OCI-LY1 (cell line): Measurements from ENCODE around the gene BLOC1S6.

ENCODE experiments used
- H2AFZ ChIP-seq: fragments of 200-600 bp; sonication (generic), shearing (Covaris generic); 2 replicates; pipeline ENCODE4 v1.6.0; 2014; ENCODE audit warnings: antibody characterized with exemption, mild to moderate bottlenecking, low read length
- H3F3A ChIP-seq: fragments of 200-600 bp; sonication (generic), shearing (Covaris generic); 2 replicates; pipeline ENCODE4 v1.6.0; 2014; ENCODE audit warnings: mild to moderate bottlenecking, antibody characterized with exemption, low read length, moderate library complexity; ENCODE audit not compliant: insufficient read depth
- H3K27ac ChIP-seq: fragments of 200-600 bp; sonication (generic); 2 replicates; pipeline ENCODE4 v1.5.1; 2014; ENCODE audit warnings: low read length, mixed run types, mild to moderate bottlenecking, low read depth; ENCODE audit not compliant: poor library complexity, severe bottlenecking
- H3K27me3 ChIP-seq: fragments of 200-600 bp; sonication (generic); 2 replicates; pipeline ENCODE4 v1.6.0; 2014; ENCODE audit warnings: antibody characterized with exemption, mild to moderate bottlenecking, low read length, moderate library complexity; ENCODE audit not compliant: insufficient read depth
- H3K36me3 ChIP-seq: fragments of 200-600 bp; sonication (generic); 2 replicates; pipeline ENCODE4 v1.6.1; 2014; ENCODE audit warnings: mild to moderate bottlenecking, antibody characterized with exemption, low read length, moderate library complexity, mixed read lengths; ENCODE audit not compliant: insufficient read depth
- H3K4me1 ChIP-seq: fragments of 200-600 bp; sonication (generic); 2 replicates; pipeline ENCODE4 v1.5.1; 2014; ENCODE audit warnings: mild to moderate bottlenecking, low read length, moderate library complexity; ENCODE audit not compliant: insufficient read depth, severe bottlenecking
- H3K4me2 ChIP-seq: fragments of 200-600 bp; sonication (generic), shearing (Covaris generic); 2 replicates; pipeline ENCODE4 v1.6.1; 2014; ENCODE audit warnings: low read length
- H3K4me3 ChIP-seq: fragments of 200-600 bp; sonication (generic); 2 replicates; pipeline ENCODE4 v1.5.1; 2014; ENCODE audit warnings: low read length, low read depth, mild to moderate bottlenecking, mixed read lengths; ENCODE audit not compliant: poor library complexity, severe bottlenecking
- H3K79me2 ChIP-seq: fragments of 200-600 bp; shearing (Covaris generic); 2 replicates; pipeline ENCODE4 v1.6.1; 2016; ENCODE audit warnings: mixed run types, low read length, mixed read lengths; ENCODE audit not compliant: insufficient read depth
- H3K9ac ChIP-seq: fragments of 200-600 bp; sonication (generic), shearing (Covaris generic); 2 replicates; pipeline ENCODE4 v1.6.1; 2014; ENCODE audit warnings: mild to moderate bottlenecking, low read length, mixed read lengths
- H3K9me2 ChIP-seq: fragments of 200-600 bp; sonication (generic), shearing (Covaris generic); 2 replicates; pipeline ENCODE4 v1.6.1; 2014; ENCODE audit warnings: low read depth, mild to moderate bottlenecking, low read length, mixed read lengths
- H3K9me3 ChIP-seq: fragments of 200-600 bp; shearing (Covaris generic); 2 replicates; pipeline ENCODE4 v1.6.1; 2014; ENCODE audit warnings: low read length, mixed read lengths
- H4K20me1 ChIP-seq: fragments of 200-600 bp; sonication (generic), shearing (Covaris generic); 2 replicates; pipeline ENCODE4 v1.6.0; 2016; ENCODE audit warnings: mild to moderate bottlenecking, low read length; ENCODE audit not compliant: insufficient read depth
- CTCF ChIP-seq: fragments of 200-600 bp; sonication (generic), shearing (Covaris generic); IDR thresholded peaks from 2 replicates; pipeline ENCODE4 v1.5.1; 2017; ENCODE audit warnings: mild to moderate bottlenecking, antibody characterized with exemption, low read length, moderate library complexity, mixed read lengths
- EZH2 ChIP-seq: fragments of 200-600 bp; sonication (generic), shearing (Covaris generic); IDR thresholded peaks from 2 replicates; pipeline ENCODE4 v1.8.0; 2017; ENCODE audit warnings: borderline replicate concordance, mixed run types, mild to moderate bottlenecking, antibody characterized with exemption, low read length, moderate library complexity, mixed read lengths

The BLOC1S6 gene

GRCh38 chr15:45585069-45585791 lies 1.9 kb upstream of the BLOC1S6 start:
- Histone ChIP-seq H3K4me2 (peak overlapping the region; percentile 90), H3K4me3 (peak overlapping the region; percentile 71), H2AFZ (no peak overlapping the region), H3K36me3 (no peaks in the 10 kb centered on the region), H4K20me1 (no peaks in the 10 kb centered on the region), H3K9me3 (no peaks in the 10 kb centered on the region), H3F3A (no peaks in the 10 kb centered on the region), H3K79me2 (peaks cover 26% of the 10 kb centered on the region), H3K27ac (no peak overlapping the region), H3K9ac (no peak overlapping the region; the same call in 1 of the 2 replicates), H3K27me3 (no peaks in the 10 kb centered on the region), H3K9me2 (no peaks in the 10 kb centered on the region), H3K4me1 (peaks cover 35% of the 10 kb centered on the region)
- no peak for TF ChIP-seq EZH2
- no peak for TF ChIP-seq CTCF

DNA sequence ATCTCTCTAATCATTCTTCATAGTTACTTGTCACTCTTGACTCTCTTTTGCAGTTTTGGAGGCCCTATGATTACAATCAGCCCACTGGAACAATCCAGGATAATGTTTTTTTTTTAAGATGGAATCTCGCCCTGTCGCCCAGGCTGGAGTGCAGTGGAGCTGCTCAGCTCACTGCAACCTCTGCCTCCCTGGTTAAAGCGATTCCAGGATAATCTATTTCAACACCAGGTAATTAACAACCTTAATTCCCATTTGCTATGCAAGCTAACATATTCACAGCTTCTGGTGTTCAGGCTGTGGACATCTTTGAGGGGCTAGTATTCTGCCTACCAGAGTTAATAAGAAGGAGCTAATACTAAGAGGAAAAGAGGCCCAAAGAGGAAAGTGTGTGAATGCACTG lies 1.1 kb upstream of the BLOC1S6 start:
- Histone ChIP-seq H3K27ac (peak overlapping the region; percentile 71), H3K4me2 (peak overlapping the region; percentile 90), H2AFZ (no peak overlapping the region), H3K4me1 (peaks cover 43% of the 10 kb centered on the region), H3K9ac (peak overlapping the region; percentile 76), H3K9me2 (no peaks in the 10 kb centered on the region), H3K27me3 (no peaks in the 10 kb centered on the region), H3K79me2 (peaks cover 34% of the 10 kb centered on the region), H4K20me1 (no peaks in the 10 kb centered on the region), H3K36me3 (no peaks in the 10 kb centered on the region), H3K9me3 (no peaks in the 10 kb centered on the region), H3K4me3 (peak overlapping the region; percentile 71), H3F3A (no peaks in the 10 kb centered on the region)
- no peak for TF ChIP-seq EZH2
- TF ChIP-seq CTCF: no peak

GRCh38 chr15:45586601-45587094 lies 531 bp upstream of the BLOC1S6 start:
- Histone ChIP-seq H3K79me2 (peaks cover 34% of the 10 kb centered on the region), H3K4me3 (peak overlapping the region; percentile 71), H3K4me2 (peak overlapping the region; percentile 90)

More at GRCh38 chr15:45586601-45587094, 531 bp upstream of the BLOC1S6 start:
- H3K4me1 ChIP-seq: peaks cover 44% of the 10 kb centered on the region
- peak overlapping the region; percentile 76 for H3K9ac ChIP-seq
- no peak overlapping the region for H2AFZ ChIP-seq
- no peaks in the 10 kb centered on the region for H3F3A ChIP-seq
- H4K20me1 ChIP-seq: no peaks in the 10 kb centered on the region
- H3K36me3 ChIP-seq: no peaks in the 10 kb centered on the region; the same call in 1 of the 2 replicates
- H3K9me2 ChIP-seq: no peaks in the 10 kb centered on the region
- no peaks in the 10 kb centered on the region for H3K27me3 ChIP-seq
- H3K27ac ChIP-seq: peak overlapping the region; percentile 71
- TF ChIP-seq EZH2 (no peak), CTCF (no peak)
- no peaks in the 10 kb centered on the region for H3K9me3 ChIP-seq
